Glutamatergic neuron (in vitro differentiated cells): Measurements from ENCODE around the gene GMNC. TPM values are rescaled to one million over a fixed set of nuclear protein-coding genes. Genes with fewer than 3 reads are reported as not detected.
A peak's percentile ranks its signal among the peaks of the same experiment; 100 is the strongest.
"Not testable (repeated sequence)": the region's sequence is repeated elsewhere in the genome, so short reads cannot be mapped to it uniquely, and the experiment has no call there.

Experiments
- DNase-seq: peaks from one replicate; pipeline ENCODE4 v3.0.0; 2022
- H3K27ac Mint-ChIP-seq: one replicate; pipeline ENCODE4 v1.8.0; 2020; ENCODE audit warnings: mild to moderate bottlenecking, mixed read lengths, inconsistent platforms; ENCODE audit not compliant: unreplicated experiment
- H3K27me3 Mint-ChIP-seq: one replicate; pipeline ENCODE4 v1.8.0; 2020; ENCODE audit warnings: mild to moderate bottlenecking, moderate library complexity, mixed read lengths, inconsistent platforms; ENCODE audit not compliant: unreplicated experiment
- H3K36me3 Mint-ChIP-seq: one replicate; pipeline ENCODE4 v1.8.0; 2020; ENCODE audit warnings: mild to moderate bottlenecking, mixed read lengths, inconsistent platforms; ENCODE audit not compliant: unreplicated experiment
- H3K4me1 Mint-ChIP-seq: one replicate; pipeline ENCODE4 v1.8.0; 2020; ENCODE audit warnings: mild to moderate bottlenecking, low read depth, mixed read lengths, inconsistent platforms; ENCODE audit not compliant: unreplicated experiment
- H3K4me3 Mint-ChIP-seq: one replicate; pipeline ENCODE4 v1.8.0; 2020; ENCODE audit warnings: mild to moderate bottlenecking, mixed read lengths, inconsistent platforms; ENCODE audit not compliant: unreplicated experiment
- H3K9me3 Mint-ChIP-seq: one replicate; pipeline ENCODE4 v1.8.0; 2020; ENCODE audit warnings: mild to moderate bottlenecking, moderate library complexity, mixed read lengths, inconsistent platforms; ENCODE audit not compliant: unreplicated experiment
- CTCF ChIP-seq: fragments of 200-600 bp; sonication (generic); IDR thresholded peaks from one replicate; pipeline ENCODE4 v1.5.0; 2021; ENCODE audit not compliant: partially characterized antibody, unreplicated experiment
- total RNA-seq: library from RNA; stranded (reverse); fragmentation: NEBNext Ultra II Directional; extraction: Animal tissue kit (Norgen Biotek cat#: 25700); gene quantifications from one replicate; pipeline ENCODE4 v1.2.1, GENCODE V29; 2021; ENCODE audit not compliant: unreplicated experiment

GMNC gene
- total RNA-seq, 1 donor from 2014 or later = 0.64 TPM

- peaks cover 8% of the 10 kb centered on the region for H3K27me3 Mint-ChIP-seq
- no peaks in the 10 kb centered on the region for H3K36me3 Mint-ChIP-seq
- TF ChIP-seq CTCF = peak; percentile 73
- H3K4me3 Mint-ChIP-seq = no peak overlapping the region
- H3K4me1 Mint-ChIP-seq = peaks cover 10% of the 10 kb centered on the region
- no peak for DNase-seq
- H3K9me3 Mint-ChIP-seq = peaks cover 9% of the 10 kb centered on the region
- no peak overlapping the region for H3K27ac Mint-ChIP-seq
Observed at GRCh38 chr3:190877925-190878324, 15.4 kb upstream of the GMNC start.

GRCh38 chr3:190876433-190876832 is 13.9 kb upstream of the GMNC start:
- DNase-seq, H3K36me3 Mint-ChIP-seq, H3K4me3 Mint-ChIP-seq, H3K27me3 Mint-ChIP-seq, H3K27ac Mint-ChIP-seq: not testable (repeated sequence)
- H3K4me1 Mint-ChIP-seq = peaks cover 11% of the 10 kb centered on the region
- H3K9me3 Mint-ChIP-seq = peaks cover 12% of the 10 kb centered on the region

DNA sequence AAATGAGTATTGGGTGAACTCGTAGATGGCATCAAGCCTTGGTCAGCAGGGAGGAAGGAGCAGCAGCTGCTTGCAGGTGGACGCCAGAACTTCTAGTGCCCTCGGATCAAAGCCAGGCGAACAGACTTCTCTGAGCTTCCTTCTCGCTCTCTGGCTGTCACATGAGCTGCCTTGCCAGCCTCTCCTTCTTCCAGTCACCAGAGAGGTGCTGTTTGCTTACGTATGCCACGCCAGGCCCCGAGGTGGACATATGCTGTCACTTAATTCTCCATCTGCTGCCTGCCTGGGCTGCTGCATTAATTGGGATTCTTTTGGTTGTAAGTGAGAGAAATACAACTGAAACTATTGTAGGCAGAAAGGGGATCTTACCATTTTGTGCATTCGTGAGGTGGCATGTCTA is 12.6 kb upstream of the GMNC start:
- H3K4me1 Mint-ChIP-seq = peaks cover 11% of the 10 kb centered on the region
- H3K9me3 Mint-ChIP-seq = peaks cover 12% of the 10 kb centered on the region
- DNase-seq = peak; percentile 56
- H3K4me3 Mint-ChIP-seq = peak overlapping the region; percentile 52
- not testable (repeated sequence) for H3K36me3 Mint-ChIP-seq, H3K27me3 Mint-ChIP-seq
- H3K27ac Mint-ChIP-seq = peak overlapping the region; percentile 90

GRCh38 chr3:190870127-190870526 is 7.6 kb upstream of the GMNC start:
- Mint-ChIP-seq H3K4me1 (peaks cover 8% of the 10 kb centered on the region), H3K9me3 (peaks cover 6% of the 10 kb centered on the region), H3K27ac (no peak overlapping the region), H3K27me3 (peaks cover 4% of the 10 kb centered on the region), H3K4me3 (no peak overlapping the region), H3K36me3 (no peaks in the 10 kb centered on the region)
- no peak for DNase-seq
- TF ChIP-seq CTCF = no peak

- no peak for TF ChIP-seq CTCF
- peaks cover 2% of the 10 kb centered on the region for H3K27me3 Mint-ChIP-seq
- DNase-seq = no peak
- H3K27ac Mint-ChIP-seq = no peak overlapping the region
- H3K4me1 Mint-ChIP-seq = peaks cover 2% of the 10 kb centered on the region
- no peaks in the 10 kb centered on the region for H3K36me3 Mint-ChIP-seq
- no peak overlapping the region for H3K4me3 Mint-ChIP-seq
- peaks cover 2% of the 10 kb centered on the region for H3K9me3 Mint-ChIP-seq
Observed at GRCh38 chr3:190867071-190867470, 4.6 kb upstream of the GMNC start.

GRCh38 chr3:190865828-190866227 is 3.3 kb upstream of the GMNC start:
- no peak for DNase-seq
- no peak overlapping the region for H3K27ac Mint-ChIP-seq

More at GRCh38 chr3:190865828-190866227, 3.3 kb upstream of the GMNC start:
- no peaks in the 10 kb centered on the region for H3K4me1 Mint-ChIP-seq
- peaks cover 3% of the 10 kb centered on the region for H3K27me3 Mint-ChIP-seq
- no peak overlapping the region for H3K4me3 Mint-ChIP-seq
- no peaks in the 10 kb centered on the region for H3K36me3 Mint-ChIP-seq
- H3K9me3 Mint-ChIP-seq = no peaks in the 10 kb centered on the region
- TF ChIP-seq CTCF = no peak
